Measurements from ENCODE around the gene ARHGAP6. TPM values are rescaled to one million over a fixed set of nuclear protein-coding genes. Genes with fewer than 3 reads are reported as not detected.

ARHGAP6 gene
- total and polyA plus RNA-seq, 9 donors: 14.1 to 32.9 (median 20.3) TPM

- H3K27ac ChIP-seq: no peak overlapping the region
- H3K4me1 ChIP-seq (ENCODE audit: insufficient read depth): no peaks in the 10 kb centered on the region
- DNase-seq: no peak
- H3K27me3 ChIP-seq: no peaks in the 10 kb centered on the region
- TF ChIP-seq POLR2A (IDR thresholded peaks at IDR 0.05) (no peak), EP300 (IDR thresholded peaks at IDR 0.05) (no peak)
- TF ChIP-seq, protein P1, sequence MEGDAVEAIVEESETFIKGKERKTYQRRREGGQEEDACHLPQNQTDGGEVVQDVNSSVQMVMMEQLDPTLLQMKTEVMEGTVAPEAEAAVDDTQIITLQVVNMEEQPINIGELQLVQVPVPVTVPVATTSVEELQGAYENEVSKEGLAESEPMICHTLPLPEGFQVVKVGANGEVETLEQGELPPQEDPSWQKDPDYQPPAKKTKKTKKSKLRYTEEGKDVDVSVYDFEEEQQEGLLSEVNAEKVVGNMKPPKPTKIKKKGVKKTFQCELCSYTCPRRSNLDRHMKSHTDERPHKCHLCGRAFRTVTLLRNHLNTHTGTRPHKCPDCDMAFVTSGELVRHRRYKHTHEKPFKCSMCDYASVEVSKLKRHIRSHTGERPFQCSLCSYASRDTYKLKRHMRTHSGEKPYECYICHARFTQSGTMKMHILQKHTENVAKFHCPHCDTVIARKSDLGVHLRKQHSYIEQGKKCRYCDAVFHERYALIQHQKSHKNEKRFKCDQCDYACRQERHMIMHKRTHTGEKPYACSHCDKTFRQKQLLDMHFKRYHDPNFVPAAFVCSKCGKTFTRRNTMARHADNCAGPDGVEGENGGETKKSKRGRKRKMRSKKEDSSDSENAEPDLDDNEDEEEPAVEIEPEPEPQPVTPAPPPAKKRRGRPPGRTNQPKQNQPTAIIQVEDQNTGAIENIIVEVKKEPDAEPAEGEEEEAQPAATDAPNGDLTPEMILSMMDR (IDR thresholded peaks at IDR 0.05): no peak
- H3K4me3 ChIP-seq: no peak overlapping the region
- H3K36me3 ChIP-seq: no peaks in the 10 kb centered on the region
- H3K9me3 ChIP-seq: no peaks in the 10 kb centered on the region
- intact Hi-C loops (cut with DNase I): no loop called here
- WGBS, 3 donors: 58 to 65% (median 59%) methylated on average over 5 of the region's 5 CpGs
These were observed 369.7 kb downstream of the ARHGAP6 start for GRCh38 chrX:11296051-11296450.

- DNase-seq: no peak
- H3K36me3 ChIP-seq: no peaks in the 10 kb centered on the region
- WGBS, 3 donors: 65 to 72% (median 72%) methylated on average over 2 of the region's 2 CpGs
These were observed 372.6 kb downstream of the ARHGAP6 start, which contains the start of gene AMELX for GRCh38 chrX:11293113-11293512. AMELX (plus strand) TSS chrX:11293413; CDS start chrX:11294789, 1,376 bp downstream.

DNA sequence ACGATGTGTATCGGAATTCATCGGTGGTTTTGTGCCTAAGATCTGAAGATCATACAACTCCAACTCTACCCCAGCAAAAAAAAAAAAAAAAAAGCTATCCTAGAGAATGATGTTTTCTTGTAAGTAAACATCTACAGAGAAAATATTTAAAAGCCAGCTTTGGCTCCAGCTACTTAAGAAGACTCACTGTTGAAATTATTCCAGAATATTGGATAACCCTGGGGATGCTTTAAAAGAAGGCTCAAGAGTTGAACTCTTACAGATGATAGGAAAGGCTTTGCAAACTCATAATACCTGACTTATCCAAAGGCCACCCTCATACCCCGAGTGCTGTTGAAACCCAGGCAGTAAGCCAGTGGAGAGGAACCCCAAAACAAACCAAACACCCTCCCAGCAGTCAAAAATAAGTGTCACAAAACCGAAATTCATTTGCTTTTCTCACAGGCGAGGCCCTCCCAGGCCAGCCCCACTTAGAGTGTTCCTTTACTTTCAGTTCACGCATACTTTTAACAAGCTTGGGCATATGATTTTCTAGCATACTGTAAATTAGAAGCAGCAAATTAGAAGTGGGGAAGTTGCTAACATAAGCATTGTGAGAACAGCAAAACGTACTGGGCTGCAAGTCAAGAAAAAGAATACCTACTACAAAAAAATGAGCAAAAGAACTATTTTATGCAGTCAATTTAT is 375.2 kb downstream of the ARHGAP6 start:
- no peak for DNase-seq
- TF ChIP-seq POLR2A (IDR thresholded peaks at IDR 0.05) (no peak), EP300 (IDR thresholded peaks at IDR 0.05) (no peak)
- TF ChIP-seq, protein P1 (IDR thresholded peaks at IDR 0.05): no peak
- Histone ChIP-seq H3K4me3 (no peak overlapping the region), H3K27me3 (no peaks in the 10 kb centered on the region), H3K9me3 (no peaks in the 10 kb centered on the region), H3K27ac (no peak overlapping the region), H3K36me3 (no peaks in the 10 kb centered on the region), H3K4me1 (ENCODE audit: insufficient read depth) (no peaks in the 10 kb centered on the region)
- 55 to 70% (median 65%) methylated on average over 8 of the region's 8 CpGs for WGBS, 3 donors
- intact Hi-C loops (cut with DNase I): no loop called here

More at GRCh38 chrX:11293113-11293512, 372.6 kb downstream of the ARHGAP6 start, which contains the start of gene AMELX:
- Histone ChIP-seq H3K4me1 (ENCODE audit: insufficient read depth) (no peaks in the 10 kb centered on the region), H3K9me3 (no peaks in the 10 kb centered on the region), H3K27me3 (no peaks in the 10 kb centered on the region), H3K4me3 (no peak within 1 kb of the TSS), H3K27ac (no peak within 1 kb of the TSS)
- intact Hi-C loops (cut with DNase I): no loop called here
- TF ChIP-seq, protein P1 (IDR thresholded peaks at IDR 0.05): no peak
- no peak for TF ChIP-seq POLR2A (IDR thresholded peaks at IDR 0.05)
- TF ChIP-seq EP300 (IDR thresholded peaks at IDR 0.05): no peak

- 54 to 62% (median 61%) methylated on average over 1 of the region's 1 CpG for WGBS, 3 donors
- H3K27me3 ChIP-seq: no peaks in the 10 kb centered on the region
- H3K9me3 ChIP-seq: no peaks in the 10 kb centered on the region
- DNase-seq: no peak
- no peaks in the 10 kb centered on the region for H3K36me3 ChIP-seq
- no peak overlapping the region for H3K27ac ChIP-seq
- intact Hi-C loops (cut with DNase I): no loop called here
- TF ChIP-seq EP300 (IDR thresholded peaks at IDR 0.05) (no peak), POLR2A (IDR thresholded peaks at IDR 0.05) (no peak)
- TF ChIP-seq, protein P1 (IDR thresholded peaks at IDR 0.05): no peak
- no peak overlapping the region for H3K4me3 ChIP-seq
- no peaks in the 10 kb centered on the region for H3K4me1 ChIP-seq (ENCODE audit: insufficient read depth)
These were observed 378.2 kb downstream of the ARHGAP6 start for GRCh38 chrX:11287505-11287904.

Data from ovary (tissue), 9 donors.